Frontal cortex (tissue), 4 donors: Measurements from ENCODE around the gene PCDHGB4. TPM values are rescaled to one million over a fixed set of nuclear protein-coding genes. Genes with fewer than 3 reads are reported as not detected.
A peak's percentile ranks its signal among the peaks of the same experiment; 100 is the strongest.
"Not testable (repeated sequence)": the region's sequence is repeated elsewhere in the genome, so short reads cannot be mapped to it uniquely, and the experiment has no call there.

Experiments
- DNase-seq, 2 donors: peaks; one replicate each; pipeline ENCODE4 v3.0.0; 2012; ENCODE audit warnings: low spot score in 2 of 2
- FAIRE-seq: peaks from 2 replicates; lab custom pipeline; 2012; peaks lifted over from hg19 to GRCh38; lab: Jason Lieb, UNC
- total RNA-seq: library from RNA; depleted of rRNA; stranded (reverse); fragments of >200 nt; gene quantifications from one replicate; pipeline ENCODE4 v1.2.3, GENCODE V29; 2014
- donor health status: control.
- donor health status: control.
- donor health status: control.

The PCDHGB4 gene
- total RNA-seq, 1 donor from 2014 or later: 8.6 TPM

DNA sequence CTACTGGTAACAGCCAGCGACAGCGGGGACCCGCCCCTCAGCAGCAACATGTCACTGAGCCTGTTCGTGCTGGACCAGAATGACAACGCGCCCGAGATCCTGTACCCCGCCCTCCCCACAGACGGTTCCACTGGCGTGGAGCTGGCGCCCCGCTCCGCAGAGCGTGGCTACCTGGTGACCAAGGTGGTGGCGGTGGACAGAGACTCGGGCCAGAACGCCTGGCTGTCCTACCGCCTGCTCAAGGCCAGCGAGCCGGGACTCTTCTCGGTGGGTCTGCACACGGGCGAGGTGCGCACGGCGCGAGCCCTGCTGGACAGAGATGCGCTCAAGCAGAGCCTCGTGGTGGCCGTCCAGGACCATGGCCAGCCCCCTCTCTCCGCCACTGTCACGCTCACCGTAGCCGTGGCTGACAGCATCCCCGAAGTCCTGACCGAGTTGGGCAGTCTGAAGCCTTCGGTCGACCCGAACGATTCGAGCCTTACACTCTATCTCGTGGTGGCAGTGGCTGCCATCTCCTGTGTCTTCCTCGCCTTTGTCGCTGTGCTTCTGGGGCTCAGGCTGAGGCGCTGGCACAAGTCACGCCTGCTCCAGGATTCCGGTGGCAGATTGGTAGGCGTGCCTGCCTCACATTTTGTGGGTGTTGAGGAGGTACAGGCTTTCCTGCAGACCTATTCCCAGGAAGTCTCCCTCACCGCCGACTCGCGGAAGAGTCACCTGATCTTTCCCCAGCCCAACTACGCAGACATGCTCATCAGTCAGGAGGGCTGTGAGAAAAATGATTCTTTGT, 7.1 kb downstream of the PCDHGB4 start:
- FAIRE-seq, DNase-seq: not testable (repeated sequence)

- FAIRE-seq: not testable (repeated sequence)
Observed at GRCh38 chr5:141397756-141398551, 10.5 kb downstream of the PCDHGB4 start, which contains the start of gene PCDHGB5. Gene PCDHGB5 (plus strand): TSS chr5:141397947. CDS start chr5:141398128, 181 bp downstream.

DNA sequence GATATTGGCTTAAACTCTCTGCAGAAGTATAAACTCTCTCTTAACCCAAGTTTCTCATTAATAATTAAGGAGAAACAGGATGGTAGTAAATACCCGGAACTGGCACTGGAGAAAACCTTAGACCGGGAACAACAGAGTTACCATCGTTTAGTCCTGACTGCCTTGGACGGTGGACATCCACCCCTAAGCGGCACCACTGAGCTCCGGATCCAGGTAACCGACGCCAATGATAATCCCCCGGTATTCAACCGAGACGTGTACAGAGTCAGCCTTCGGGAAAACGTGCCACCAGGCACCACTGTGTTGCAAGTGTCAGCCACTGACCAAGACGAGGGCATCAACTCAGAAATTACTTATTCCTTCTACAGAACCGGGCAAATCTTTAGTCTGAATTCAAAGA, 11.1 kb downstream of the PCDHGB4 start:
- FAIRE-seq: no peak

More at GRCh38 chr5:141397756-141398551, 10.5 kb downstream of the PCDHGB4 start, which contains the start of gene PCDHGB5:
- DNase-seq: not testable (repeated sequence)

GRCh38 chr5:141399555-141400258, 12.2 kb downstream of the PCDHGB4 start:
- DNase-seq (no peak), FAIRE-seq (no peak)

More for the DNA sequence above, 11.1 kb downstream of the PCDHGB4 start:
- no peak for DNase-seq

DNA sequence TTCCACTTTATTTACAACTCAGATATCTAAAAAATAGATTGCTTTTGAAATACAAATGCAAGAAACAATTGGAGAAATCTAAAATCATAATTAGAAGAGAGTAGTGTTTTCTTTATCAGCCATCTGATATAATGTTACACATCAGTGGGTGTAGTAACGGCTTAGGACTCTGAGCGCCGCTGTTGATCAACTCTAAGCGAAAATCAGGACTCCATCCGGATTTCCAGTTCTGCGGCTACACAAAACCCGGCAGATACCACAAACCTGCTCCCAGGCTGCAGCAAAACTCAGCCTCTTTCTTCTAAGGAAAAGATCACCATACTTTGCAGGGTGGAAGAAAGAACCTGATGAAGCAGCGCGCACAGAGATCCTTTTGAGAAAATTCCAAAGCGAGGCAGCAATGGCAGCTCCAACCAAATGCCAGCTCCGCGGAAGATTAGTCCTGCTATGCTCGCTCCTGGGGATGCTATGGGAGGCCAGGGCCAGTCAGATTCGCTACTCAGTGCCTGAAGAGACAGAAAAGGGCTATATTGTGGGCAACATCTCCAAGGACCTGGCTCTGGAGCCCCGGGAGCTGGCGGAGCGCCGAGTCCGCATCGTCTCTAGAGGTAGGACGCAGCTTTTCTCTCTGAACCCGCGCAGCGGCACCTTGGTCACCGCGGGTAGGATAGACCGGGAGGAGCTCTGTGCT, 15.2 kb downstream of the PCDHGB4 start, which contains the start of gene PCDHGA9:
TSS of gene PCDHGA9 (plus strand) at position 226 of the 691 bp plus-strand sequence. CDS start at position 401, 175 bp downstream.
- FAIRE-seq (no peak), DNase-seq (no peak)

GRCh38 chr5:141403387-141403786, 15.9 kb downstream of the PCDHGB4 start:
- DNase-seq: no peak
- FAIRE-seq: no peak

- FAIRE-seq: not testable (repeated sequence)
Observed at GRCh38 chr5:141407790-141408505, 20.4 kb downstream of the PCDHGB4 start, which contains the start of gene PCDHGB6. Gene PCDHGB6 (plus strand): TSS chr5:141408021. CDS start chr5:141408203, 182 bp downstream.

GRCh38 chr5:141409598-141410306, 22.3 kb downstream of the PCDHGB4 start:
- no peak for FAIRE-seq
- no peak for DNase-seq

More at GRCh38 chr5:141407790-141408505, 20.4 kb downstream of the PCDHGB4 start, which contains the start of gene PCDHGB6:
- DNase-seq: not testable (repeated sequence)

GRCh38 chr5:141411575-141411974, 24.1 kb downstream of the PCDHGB4 start:
- DNase-seq (no peak), FAIRE-seq (no peak)

GRCh38 chr5:141412854-141413539, 25.5 kb downstream of the PCDHGB4 start, which contains the start of gene PCDHGA10:
Gene PCDHGA10 (plus strand): TSS chr5:141412987. CDS start chr5:141413176, 189 bp downstream.
- DNase-seq (no peak), FAIRE-seq (no peak)

DNA sequence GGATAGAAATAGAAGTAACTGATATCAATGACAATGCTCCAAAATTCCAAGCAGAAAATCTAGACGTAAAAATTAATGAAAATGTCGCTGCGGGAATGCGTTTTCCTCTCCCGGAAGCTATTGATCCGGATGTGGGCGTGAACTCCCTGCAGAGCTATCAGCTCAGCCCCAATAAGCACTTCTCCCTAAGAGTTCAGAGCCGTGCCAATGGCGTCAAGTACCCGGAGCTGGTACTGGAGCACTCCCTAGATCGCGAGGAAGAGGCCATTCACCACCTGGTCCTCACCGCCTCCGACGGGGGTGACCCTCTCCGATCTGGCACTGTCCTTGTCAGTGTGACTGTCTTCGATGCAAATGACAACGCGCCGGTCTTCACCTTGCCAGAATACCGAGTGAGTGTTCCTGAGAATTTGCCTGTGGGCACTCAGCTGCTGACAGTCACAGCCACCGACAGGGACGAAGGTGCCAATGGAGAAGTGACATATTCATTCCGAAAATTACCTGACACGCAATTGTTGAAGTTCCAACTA, 26.1 kb downstream of the PCDHGB4 start:
- no peak for FAIRE-seq
- no peak for DNase-seq

DNA sequence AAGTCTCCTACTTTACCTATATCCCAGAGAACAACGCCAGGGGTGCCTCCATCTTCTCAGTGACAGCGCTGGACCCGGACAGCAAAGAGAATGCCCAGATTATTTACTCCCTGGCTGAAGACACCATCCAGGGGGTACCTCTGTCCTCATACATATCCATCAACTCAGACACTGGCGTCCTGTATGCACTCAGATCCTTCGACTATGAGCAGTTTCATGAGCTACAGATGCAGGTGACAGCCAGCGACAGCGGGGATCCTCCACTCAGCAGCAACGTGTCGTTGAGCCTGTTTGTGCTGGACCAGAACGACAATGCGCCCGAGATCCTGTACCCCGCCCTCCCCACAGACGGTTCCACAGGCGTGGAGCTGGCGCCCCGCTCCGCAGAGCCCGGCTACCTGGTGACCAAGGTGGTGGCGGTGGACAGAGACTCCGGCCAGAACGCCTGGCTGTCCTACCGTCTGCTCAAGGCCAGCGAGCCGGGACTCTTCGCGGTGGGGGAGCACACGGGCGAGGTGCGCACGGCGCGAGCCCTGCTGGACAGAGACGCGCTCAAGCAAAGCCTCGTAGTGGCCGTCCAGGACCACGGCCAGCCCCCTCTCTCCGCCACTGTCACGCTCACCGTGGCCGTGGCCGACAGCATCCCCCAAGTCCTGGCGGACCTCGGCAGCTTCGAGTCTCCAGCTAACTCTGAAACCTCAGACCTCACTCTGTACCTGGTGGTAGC, 27.2 kb downstream of the PCDHGB4 start:
- FAIRE-seq, DNase-seq: not testable (repeated sequence)

GRCh38 chr5:141415275-141415618, 27.7 kb downstream of the PCDHGB4 start:
- not testable (repeated sequence) for FAIRE-seq, DNase-seq

DNA sequence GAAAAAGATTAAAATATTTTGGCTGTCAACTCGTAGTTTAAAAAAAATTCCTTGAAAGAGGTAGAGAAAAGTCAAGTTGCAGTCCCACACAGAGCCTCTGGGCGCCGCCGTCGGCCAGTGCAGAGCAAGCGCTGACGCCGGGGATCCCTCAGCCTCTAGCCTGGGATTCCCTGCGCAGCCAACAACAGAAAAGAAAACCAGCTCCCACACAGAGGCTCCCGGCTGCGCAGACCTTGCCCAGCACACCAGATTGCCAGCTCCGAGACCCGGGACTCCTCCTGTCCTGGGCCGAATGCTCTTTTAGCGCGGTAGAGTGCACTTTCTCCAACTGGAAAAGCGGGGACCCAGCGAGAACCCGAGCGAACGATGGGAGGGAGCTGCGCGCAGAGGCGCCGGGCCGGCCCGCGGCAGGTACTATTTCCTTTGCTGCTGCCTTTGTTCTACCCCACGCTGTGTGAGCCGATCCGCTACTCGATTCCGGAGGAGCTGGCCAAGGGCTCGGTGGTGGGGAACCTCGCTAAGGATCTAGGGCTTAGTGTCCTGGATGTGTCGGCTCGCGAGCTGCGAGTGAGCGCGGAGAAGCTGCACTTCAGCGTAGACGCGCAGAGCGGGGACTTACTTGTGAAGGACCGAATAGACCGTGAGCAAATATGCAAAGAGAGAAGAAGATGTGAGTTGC, 30.1 kb downstream of the PCDHGB4 start, which contains the start of gene PCDHGB7:
TSS of gene PCDHGB7 (plus strand) at position 184 of the 679 bp plus-strand sequence. CDS start at position 367, 183 bp downstream.
- DNase-seq: peak in 1 of 2 donors; percentile 42
- not testable (repeated sequence) for FAIRE-seq

- FAIRE-seq: no peak
- no peak for DNase-seq
Observed at GRCh38 chr5:141419074-141419880, 31.8 kb downstream of the PCDHGB4 start.
